Smooth muscle cell of bladder (primary cell): ENCODE results near the gene A2ML1. TPM values are rescaled to one million over a fixed set of nuclear protein-coding genes. Genes with fewer than 3 reads are reported as not detected.

Experiments used
- total RNA-seq: library from RNA; depleted of rRNA; stranded (reverse); fragments of >200 nt; gene quantifications from 2 replicates; pipeline ENCODE4 v1.2.3, GENCODE V29; 2014

A2ML1 gene
- total RNA-seq, result 0.09 and 0.14 TPM in 2 replicates

GRCh38 chr12:8822298-8822697 is at the start of gene A2ML1:
Gene A2ML1 (plus strand): TSS chr12:8822621. CDS start chr12:8822652, 31 bp downstream.

GRCh38 chr12:8914033-8914715 is 91.8 kb downstream of the A2ML1 start, which contains the start of gene PHC1:
Gene PHC1 (plus strand): TSS chr12:8914509. CDS start chr12:8917678, 3,169 bp downstream.

Other genes with a start within 250 kb of the A2ML1 start
- gene AICDA, start 209.8 kb upstream of the A2ML1 start, total RNA-seq, result not detected in 2 replicates
- gene MFAP5, start 159.8 kb upstream of the A2ML1 start, total RNA-seq, result 20.3 and 95.2 TPM in 2 replicates
- gene RIMKLB, start 124.6 kb upstream of the A2ML1 start, total RNA-seq, result 19.8 and 24.0 TPM in 2 replicates
- 8.5 and 12.5 TPM in 2 replicates for gene PHC1, start 91.9 kb downstream of the A2ML1 start, total RNA-seq
- 309 and 402 TPM in 2 replicates for gene M6PR, start 127.0 kb downstream of the A2ML1 start, total RNA-seq
- 0.28 and 0.65 TPM in 2 replicates for gene KLRG1, start 166.9 kb downstream of the A2ML1 start, total RNA-seq